ENCODE data around the gene SPATA12. TPM values are rescaled to one million over a fixed set of nuclear protein-coding genes. Genes with fewer than 3 reads are reported as not detected.

SPATA12 gene
- total and polyA plus RNA-seq, 2 of the 8 experiments (the other 6 are each of a cell fraction or from before 2014, with no cell fraction given), result 0.19 to 0.97 TPM

- H4K91ac ChIP-seq (replicated peaks; ENCODE audit: insufficient read length, low read length), result no peak overlapping the region
- H4K8ac ChIP-seq (ENCODE audit: extremely low read depth, insufficient read depth, low read length), result no peak overlapping the region
- no peak overlapping the region for H3K4me3 ChIP-seq (ENCODE audit: extremely low read depth in 1 of 4, insufficient read depth in 2 of 4, low read depth in 3 of 4, low read length in 4 of 4)
- no peak overlapping the region for H2BK120ac ChIP-seq (replicated peaks; ENCODE audit: low read depth, low read length)
- H2BK20ac ChIP-seq (ENCODE audit: low read length), result no peak overlapping the region
- no peak overlapping the region for H3K27ac ChIP-seq (ENCODE audit: low read depth, low read length)
- CTCF ChIA-PET (ENCODE audit: partially characterized antibody), result interaction anchor here (0.5 to 3.0 kb wide), 12 partner anchors 9 to 301 kb away, joined by 3 to 15 read pairs (median 4); no protein-coding TSS in a partner anchor
- H3K4me1 ChIP-seq (replicated peaks in 1 of 4; ENCODE audit: control insufficient read depth in 3 of 4, insufficient read depth in 4 of 4, low read length in 3 of 4), result peaks cover 0 to 3% (median 1%) of the 10 kb centered on the region in 4 experiments; a peak in 3 of 7 replicates
- H3K79me1 ChIP-seq (ENCODE audit: low read depth, low read length), result no peaks in the 10 kb centered on the region; the same call in 1 of the 2 replicates
- H3K9ac ChIP-seq (replicated peaks in 1 of 4; ENCODE audit: extremely low read depth in 1 of 4, low read depth in 3 of 4, low read length in 3 of 4), result no peak overlapping the region
- no peaks in the 10 kb centered on the region for H3K79me2 ChIP-seq (ENCODE audit: control insufficient read depth in 1 of 2, insufficient read depth in 2 of 2, low read length in 2 of 2)
- H3K9me3 ChIP-seq (ENCODE audit: insufficient read depth in 2 of 2, low read depth in 1 of 2, low read length in 1 of 2), result no peaks in the 10 kb centered on the region
- no peak overlapping the region for H4K5ac ChIP-seq (ENCODE audit: insufficient read length, low read depth, low read length)
- no peak overlapping the region for H2AFZ ChIP-seq (ENCODE audit: low read length)
- H2BK12ac ChIP-seq (ENCODE audit: low read depth, low read length), result no peak overlapping the region
- no peak overlapping the region for H2BK15ac ChIP-seq (ENCODE audit: low read length)
- H3K23me2 ChIP-seq (ENCODE audit: low read depth, low read length), result no peaks in the 10 kb centered on the region
- H3K4me2 ChIP-seq (ENCODE audit: insufficient read depth in 1 of 2, low read depth in 2 of 2, low read length in 2 of 2), result no peak overlapping the region
- no peak overlapping the region for H2AK5ac ChIP-seq (ENCODE audit: low read depth, low read length)
- no peaks in the 10 kb centered on the region for H3K27me3 ChIP-seq (replicated peaks in 1 of 4; ENCODE audit: control insufficient read depth in 3 of 4, extremely low read depth in 1 of 4, insufficient read depth in 3 of 4, low read length in 3 of 4)
- H3K14ac ChIP-seq (ENCODE audit: insufficient read length), result no peak overlapping the region
- H2BK5ac ChIP-seq (ENCODE audit: low read depth, low read length), result no peak overlapping the region
- no peak overlapping the region for H3K23ac ChIP-seq (ENCODE audit: insufficient read length)
- 97% methylated on average over 5 of the region's 5 CpGs; no CpG with 5 or more reads in 1 of the 2 experiments for WGBS, 2 experiments (ENCODE audit: extremely low coverage in 1 of 2, insufficient coverage in 1 of 2, insufficient read length in 1 of 2, insufficient replicate concordance in 2 of 2, low coverage in 1 of 2, low lambda C conversion rate in 2 of 2, missing lambda C conversion rate in 1 of 2)
- no peaks in the 10 kb centered on the region for H4K20me1 ChIP-seq (replicated peaks in 1 of 2; ENCODE audit: control insufficient read depth in 1 of 2, insufficient read depth in 2 of 2, low read length in 2 of 2)
- no peak for FAIRE-seq
- peaks cover 0 to 25% (median 6%) of the 10 kb centered on the region in 4 experiments; a peak in 6 of 8 replicates for H3K36me3 ChIP-seq (ENCODE audit: control insufficient read depth in 2 of 4, insufficient read depth in 4 of 4, low read length in 3 of 4)
- no peak overlapping the region for H3K18ac ChIP-seq (ENCODE audit: extremely low read depth, low read length)
- no peak overlapping the region for H3K4ac ChIP-seq (replicated peaks; ENCODE audit: insufficient read length, low read depth, low read length)
- POLR2A ChIA-PET (ENCODE audit: partially characterized antibody), result no interaction called here
- no peak for DNase-seq (ENCODE audit: low read depth in 1 of 2, low spot score in 2 of 2)
- H3K56ac ChIP-seq (replicated peaks; ENCODE audit: insufficient read length, low read depth, low read length), result no peak overlapping the region
- TF ChIP-seq BACH1 (IDR thresholded peaks at IDR 0.05; ENCODE audit: low read length) (no peak), EP300 (IDR thresholded peaks at IDR 0.05; ENCODE audit: borderline replicate concordance in 1 of 2, low read depth in 2 of 2, low read length in 2 of 2) (no peak), EGR1 (IDR thresholded peaks at IDR 0.05; ENCODE audit: borderline replicate concordance, low read depth, low read length) (no peak), BCL11A (IDR thresholded peaks at IDR 0.05; ENCODE audit: low read depth in 2 of 2, low read length in 2 of 2) (no peak), CHD2 (IDR thresholded peaks at IDR 0.05; ENCODE audit: low read length) (no peak), NRF1 (IDR thresholded peaks at IDR 0.05; ENCODE audit: low read depth, low read length) (no peak), TCF12 (IDR thresholded peaks at IDR 0.05; ENCODE audit: low read depth, low read length) (no peak), KDM1A (IDR thresholded peaks at IDR 0.05; ENCODE audit: borderline replicate concordance, low read length) (no peak), YY1 (IDR thresholded peaks at IDR 0.05; ENCODE audit: low read depth, low read length) (no peak), RXRA (IDR thresholded peaks at IDR 0.05; ENCODE audit: insufficient read depth, low read depth, low read length) (no peak)
These were observed 34.9 kb downstream of the SPATA12 start for GRCh38 chr3:57095363-57095762.
